GM23338 (cell line): Measurements from ENCODE around the gene NTNG2. TPM values are rescaled to one million over a fixed set of nuclear protein-coding genes. Genes with fewer than 3 reads are reported as not detected.

ENCODE experiments used
- ATAC-seq: fragments of 200-7000 bp; cut with Tn5 transposase; 3 replicates; pipeline ENCODE4 v1.9.1; 2020
- DNase-seq: peaks from one replicate; pipeline ENCODE4 v3.0.0-alpha.2; 2015; ENCODE audit warnings: low spot score
- H2AFZ ChIP-seq: fragments of 200-600 bp; sonication (generic); 2 replicates; pipeline ENCODE4 v1.8.0; 2016; ENCODE audit warnings: antibody characterized with exemption, mild to moderate bottlenecking, moderate library complexity
- H3F3A ChIP-seq: fragments of 200-600 bp; sonication (generic); replicated peaks from 2 replicates; pipeline ENCODE4 v1.8.0; 2017; ENCODE audit warnings: antibody characterized with exemption, mixed run types, low read depth
- H3K27ac ChIP-seq: fragments of 200-600 bp; sonication (generic); 2 replicates; pipeline ENCODE4 v1.6.1; 2016; ENCODE audit warnings: low read depth
- H3K27me3 ChIP-seq: fragments of 200-600 bp; sonication (generic); 2 replicates; pipeline ENCODE4 v1.8.0; 2016; ENCODE audit warnings: mild to moderate bottlenecking, mixed run types, moderate library complexity; ENCODE audit not compliant: insufficient read depth
- H3K36me3 ChIP-seq: fragments of 200-600 bp; sonication (generic); 2 replicates; pipeline ENCODE4 v1.8.0; 2016; ENCODE audit warnings: mild to moderate bottlenecking; ENCODE audit not compliant: insufficient read depth
- H3K4me1 ChIP-seq: fragments of 200-600 bp; sonication (generic); 2 replicates; pipeline ENCODE4 v1.8.0; 2016; ENCODE audit warnings: mild to moderate bottlenecking, moderate library complexity; ENCODE audit not compliant: insufficient read depth
- H3K4me2 ChIP-seq: fragments of 200-600 bp; sonication (generic); 2 replicates; pipeline ENCODE4 v1.7.1; 2017; ENCODE audit warnings: mixed run types
- H3K4me3 ChIP-seq: fragments of 200-600 bp; sonication (generic); 2 replicates; pipeline ENCODE4 v1.6.1; 2016; ENCODE audit warnings: mixed run types
- H3K79me2 ChIP-seq: fragments of 200-600 bp; sonication (generic); replicated peaks from 2 replicates; pipeline ENCODE4 v1.8.0; 2017; ENCODE audit warnings: mild to moderate bottlenecking; ENCODE audit not compliant: insufficient read depth
- H3K9me2 ChIP-seq: fragments of 200-600 bp; sonication (generic); 2 replicates; pipeline ENCODE4 v1.8.0; 2017; ENCODE audit not compliant: insufficient read depth
- H4K20me1 ChIP-seq: fragments of 200-600 bp; sonication (generic); replicated peaks from 2 replicates; pipeline ENCODE4 v1.8.0; 2017; ENCODE audit warnings: mild to moderate bottlenecking; ENCODE audit not compliant: insufficient read depth
- H3K27ac Mint-ChIP-seq: 2 replicates; pipeline ENCODE4 v1.8.0; 2020; ENCODE audit warnings: inconsistent platforms, mild to moderate bottlenecking, moderate library complexity, mixed read lengths
- H3K27me3 Mint-ChIP-seq: 3 replicates; pipeline ENCODE4 v1.8.0; 2022; ENCODE audit warnings: low read depth, mild to moderate bottlenecking, moderate library complexity, mixed read lengths, inconsistent platforms; ENCODE audit not compliant: insufficient read depth, poor library complexity
- H3K36me3 Mint-ChIP-seq: 3 replicates; pipeline ENCODE4 v1.8.0; 2021; ENCODE audit warnings: low read depth, mild to moderate bottlenecking, inconsistent platforms, moderate library complexity, mixed read lengths
- H3K4me1 Mint-ChIP-seq: 3 replicates; pipeline ENCODE4 v1.8.0; 2020; ENCODE audit warnings: mild to moderate bottlenecking, inconsistent platforms, mixed read lengths
- H3K4me3 Mint-ChIP-seq: 3 replicates; pipeline ENCODE4 v1.8.0; 2021; ENCODE audit warnings: moderate library complexity, mild to moderate bottlenecking, inconsistent platforms, mixed read lengths
- H3K9me3 Mint-ChIP-seq: 3 replicates; pipeline ENCODE4 v1.8.0; 2020; ENCODE audit warnings: moderate library complexity, mild to moderate bottlenecking, inconsistent platforms, mixed read lengths
- CREB1 ChIP-seq: fragments of 250-450 bp; sonication (Bioruptor Pico); IDR thresholded peaks from 2 replicates; pipeline ENCODE4 v1.5.0; 2020; ENCODE audit warnings: low read depth, mild to moderate bottlenecking, moderate library complexity
- EZH2phosphoT487 ChIP-seq: fragments of 200-600 bp; sonication (generic); IDR thresholded peaks from one replicate; pipeline ENCODE4 v1.8.1; 2018; ENCODE audit warnings: antibody characterized with exemption; ENCODE audit not compliant: unreplicated experiment
- JUNB ChIP-seq: IDR thresholded peaks from one replicate; pipeline ENCODE4 v1.6.1; 2016; ENCODE audit warnings: antibody characterized with exemption; ENCODE audit not compliant: unreplicated experiment
- NANOG ChIP-seq: IDR thresholded peaks from 2 replicates; pipeline ENCODE4 v1.6.1; 2016; ENCODE audit warnings: antibody characterized with exemption, borderline replicate concordance
- POLR2AphosphoS5 ChIP-seq: IDR thresholded peaks from 2 replicates; pipeline ENCODE4 v1.6.1; 2016; ENCODE audit warnings: antibody characterized with exemption, low read depth
- STAT1 ChIP-seq: IDR thresholded peaks from one replicate; pipeline ENCODE4 v1.6.1; 2016; ENCODE audit warnings: antibody characterized with exemption; ENCODE audit not compliant: unreplicated experiment
- ZNF331 ChIP-seq: fragments of 250-450 bp; sonication (Bioruptor Pico); IDR thresholded peaks from 2 replicates; pipeline ENCODE4 v1.5.0; 2020; ENCODE audit warnings: low read depth, mild to moderate bottlenecking, moderate library complexity
- long read RNA-seq: library from polyadenylated mRNA; unstranded; transcript quantifications from one replicate; pipeline ENCODE4 v2.0.0, GENCODE V29; 2020; ENCODE audit not compliant: unreplicated experiment
- polyA plus RNA-seq: library from polyadenylated mRNA; unstranded; fragments of >200 nt; fragmentation: Nextera tagmentation; extraction: Ambion mirVana; gene quantifications from 2 replicates; pipeline ENCODE4 v1.2.1, GENCODE V29; 2016
- total RNA-seq: library from RNA; depleted of rRNA; stranded (reverse); fragments of >200 nt; shearing (Covaris generic); gene quantifications from 2 replicates; pipeline ENCODE4 v1.2.3, GENCODE V29; 2014; rRNA removed
- TF ChIP-seq, protein P1 (sequence below): IDR thresholded peaks from 2 replicates; pipeline ENCODE4 v1.6.1; 2016; ENCODE audit warnings: antibody characterized with exemption
- TF ChIP-seq, protein P2 (sequence below): IDR thresholded peaks from one replicate; pipeline ENCODE4 v1.6.1; 2018; ENCODE audit warnings: antibody characterized with exemption; ENCODE audit not compliant: unreplicated experiment
- TF ChIP-seq, protein P3 (sequence below): fragments of 250-450 bp; sonication (Bioruptor Pico); IDR thresholded peaks from 2 replicates; pipeline ENCODE4 v1.5.0; 2020; ENCODE audit warnings: mild to moderate bottlenecking, moderate library complexity

NTNG2 gene
- total RNA-seq = 0.39 and 1.7 TPM in 2 replicates
- 0.42 and 0.99 TPM in 2 replicates for polyA plus RNA-seq
- long read RNA-seq = 0 reads

DNA sequence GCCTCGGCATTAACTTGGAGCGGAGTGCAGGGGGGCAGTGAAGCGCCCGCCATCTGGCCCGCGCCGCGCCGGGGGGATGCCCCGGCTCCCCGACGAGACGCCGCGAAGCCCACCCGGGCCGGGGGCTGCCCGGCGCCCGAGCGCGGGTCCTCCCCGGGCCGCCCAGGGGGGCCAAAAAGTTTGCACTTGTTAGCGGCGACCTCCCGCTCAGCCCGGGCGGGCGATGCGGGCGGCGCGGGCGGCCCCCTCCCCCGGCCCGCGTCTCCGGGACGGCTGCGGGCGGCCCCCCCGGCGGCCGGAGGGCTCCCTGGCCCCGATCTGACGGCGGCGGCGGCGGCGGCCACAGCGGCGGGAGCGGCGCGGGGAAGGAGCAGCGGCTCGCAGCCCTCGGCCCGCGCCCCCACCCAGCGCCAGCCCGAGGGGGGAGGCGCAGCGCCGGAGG lies at the start of gene NTNG2:
TSS of gene NTNG2 (plus strand) at position 316 of the 442 bp plus-strand sequence. CDS start 4,774 bp downstream, outside the sequence.
- no peak for TF ChIP-seq ZNF331
- TF ChIP-seq CREB1 (CRISPR knock-in tag) = no peak
- TF ChIP-seq NANOG = no peak
- H3K4me2 ChIP-seq = peak within 1 kb of the TSS; percentile 95
- Mint-ChIP-seq H3K27me3 (peaks cover 59% of the 10 kb centered on the region), H3K36me3 (peaks cover 3% of the 10 kb centered on the region; the same call in 1 of the 3 replicates), H3K4me1 (peaks cover 12% of the 10 kb centered on the region), H3K27ac (no peak within 1 kb of the TSS), H3K9me3 (peaks cover 2% of the 10 kb centered on the region; the same call in 2 of the 3 replicates), H3K4me3 (peak within 1 kb of the TSS; percentile 90)
- peaks cover 10% of the 10 kb centered on the region for H3K4me1 ChIP-seq
- no peaks in the 10 kb centered on the region; the same call in 1 of the 2 replicates for H4K20me1 ChIP-seq
- peak within 1 kb of the TSS; percentile 87 for H2AFZ ChIP-seq
- no peaks in the 10 kb centered on the region for H3K79me2 ChIP-seq
- H3K27ac ChIP-seq = no peak within 1 kb of the TSS
- DNase-seq = no peak
- peaks cover 77% of the 10 kb centered on the region for H3K27me3 ChIP-seq
- no peaks in the 10 kb centered on the region for H3K36me3 ChIP-seq
- no peaks in the 10 kb centered on the region for H3K9me2 ChIP-seq
- peak within 1 kb of the TSS; percentile 85 for H3K4me3 ChIP-seq
- no peaks in the 10 kb centered on the region for H3F3A ChIP-seq
- ATAC-seq = peak; percentile 1; the same call in 2 of the 3 replicates

- Histone ChIP-seq H3K27ac (no peak overlapping the region), H3K79me2 (no peaks in the 10 kb centered on the region), H3K36me3 (no peaks in the 10 kb centered on the region), H4K20me1 (no peaks in the 10 kb centered on the region), H3K9me2 (no peaks in the 10 kb centered on the region), H3K4me3 (no peak overlapping the region), H3K4me2 (no peak overlapping the region), H3F3A (no peaks in the 10 kb centered on the region), H3K4me1 (no peaks in the 10 kb centered on the region), H3K27me3 (no peaks in the 10 kb centered on the region), H2AFZ (no peak overlapping the region)
- peaks cover 3% of the 10 kb centered on the region; the same call in 2 of the 3 replicates for H3K4me1 Mint-ChIP-seq
- H3K4me3 Mint-ChIP-seq = no peak overlapping the region
- DNase-seq (peak; percentile 85), ATAC-seq (peak; percentile 100)
- H3K9me3 Mint-ChIP-seq = no peaks in the 10 kb centered on the region
- H3K27ac Mint-ChIP-seq = no peak overlapping the region
- no peaks in the 10 kb centered on the region for H3K36me3 Mint-ChIP-seq
- H3K27me3 Mint-ChIP-seq = peaks cover 5% of the 10 kb centered on the region
- TF ChIP-seq, protein P1, sequence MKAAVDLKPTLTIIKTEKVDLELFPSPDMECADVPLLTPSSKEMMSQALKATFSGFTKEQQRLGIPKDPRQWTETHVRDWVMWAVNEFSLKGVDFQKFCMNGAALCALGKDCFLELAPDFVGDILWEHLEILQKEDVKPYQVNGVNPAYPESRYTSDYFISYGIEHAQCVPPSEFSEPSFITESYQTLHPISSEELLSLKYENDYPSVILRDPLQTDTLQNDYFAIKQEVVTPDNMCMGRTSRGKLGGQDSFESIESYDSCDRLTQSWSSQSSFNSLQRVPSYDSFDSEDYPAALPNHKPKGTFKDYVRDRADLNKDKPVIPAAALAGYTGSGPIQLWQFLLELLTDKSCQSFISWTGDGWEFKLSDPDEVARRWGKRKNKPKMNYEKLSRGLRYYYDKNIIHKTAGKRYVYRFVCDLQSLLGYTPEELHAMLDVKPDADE = no peak
- TF ChIP-seq STAT1 (no peak), POLR2AphosphoS5 (no peak), EZH2phosphoT487 (no peak), JUNB (no peak), CREB1 (CRISPR knock-in tag) (peak; percentile 14; the same call in 1 of the 2 replicates)
- TF ChIP-seq, protein P2, sequence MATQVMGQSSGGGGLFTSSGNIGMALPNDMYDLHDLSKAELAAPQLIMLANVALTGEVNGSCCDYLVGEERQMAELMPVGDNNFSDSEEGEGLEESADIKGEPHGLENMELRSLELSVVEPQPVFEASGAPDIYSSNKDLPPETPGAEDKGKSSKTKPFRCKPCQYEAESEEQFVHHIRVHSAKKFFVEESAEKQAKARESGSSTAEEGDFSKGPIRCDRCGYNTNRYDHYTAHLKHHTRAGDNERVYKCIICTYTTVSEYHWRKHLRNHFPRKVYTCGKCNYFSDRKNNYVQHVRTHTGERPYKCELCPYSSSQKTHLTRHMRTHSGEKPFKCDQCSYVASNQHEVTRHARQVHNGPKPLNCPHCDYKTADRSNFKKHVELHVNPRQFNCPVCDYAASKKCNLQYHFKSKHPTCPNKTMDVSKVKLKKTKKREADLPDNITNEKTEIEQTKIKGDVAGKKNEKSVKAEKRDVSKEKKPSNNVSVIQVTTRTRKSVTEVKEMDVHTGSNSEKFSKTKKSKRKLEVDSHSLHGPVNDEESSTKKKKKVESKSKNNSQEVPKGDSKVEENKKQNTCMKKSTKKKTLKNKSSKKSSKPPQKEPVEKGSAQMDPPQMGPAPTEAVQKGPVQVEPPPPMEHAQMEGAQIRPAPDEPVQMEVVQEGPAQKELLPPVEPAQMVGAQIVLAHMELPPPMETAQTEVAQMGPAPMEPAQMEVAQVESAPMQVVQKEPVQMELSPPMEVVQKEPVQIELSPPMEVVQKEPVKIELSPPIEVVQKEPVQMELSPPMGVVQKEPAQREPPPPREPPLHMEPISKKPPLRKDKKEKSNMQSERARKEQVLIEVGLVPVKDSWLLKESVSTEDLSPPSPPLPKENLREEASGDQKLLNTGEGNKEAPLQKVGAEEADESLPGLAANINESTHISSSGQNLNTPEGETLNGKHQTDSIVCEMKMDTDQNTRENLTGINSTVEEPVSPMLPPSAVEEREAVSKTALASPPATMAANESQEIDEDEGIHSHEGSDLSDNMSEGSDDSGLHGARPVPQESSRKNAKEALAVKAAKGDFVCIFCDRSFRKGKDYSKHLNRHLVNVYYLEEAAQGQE = peak; percentile 100
- TF ChIP-seq, protein P3, sequence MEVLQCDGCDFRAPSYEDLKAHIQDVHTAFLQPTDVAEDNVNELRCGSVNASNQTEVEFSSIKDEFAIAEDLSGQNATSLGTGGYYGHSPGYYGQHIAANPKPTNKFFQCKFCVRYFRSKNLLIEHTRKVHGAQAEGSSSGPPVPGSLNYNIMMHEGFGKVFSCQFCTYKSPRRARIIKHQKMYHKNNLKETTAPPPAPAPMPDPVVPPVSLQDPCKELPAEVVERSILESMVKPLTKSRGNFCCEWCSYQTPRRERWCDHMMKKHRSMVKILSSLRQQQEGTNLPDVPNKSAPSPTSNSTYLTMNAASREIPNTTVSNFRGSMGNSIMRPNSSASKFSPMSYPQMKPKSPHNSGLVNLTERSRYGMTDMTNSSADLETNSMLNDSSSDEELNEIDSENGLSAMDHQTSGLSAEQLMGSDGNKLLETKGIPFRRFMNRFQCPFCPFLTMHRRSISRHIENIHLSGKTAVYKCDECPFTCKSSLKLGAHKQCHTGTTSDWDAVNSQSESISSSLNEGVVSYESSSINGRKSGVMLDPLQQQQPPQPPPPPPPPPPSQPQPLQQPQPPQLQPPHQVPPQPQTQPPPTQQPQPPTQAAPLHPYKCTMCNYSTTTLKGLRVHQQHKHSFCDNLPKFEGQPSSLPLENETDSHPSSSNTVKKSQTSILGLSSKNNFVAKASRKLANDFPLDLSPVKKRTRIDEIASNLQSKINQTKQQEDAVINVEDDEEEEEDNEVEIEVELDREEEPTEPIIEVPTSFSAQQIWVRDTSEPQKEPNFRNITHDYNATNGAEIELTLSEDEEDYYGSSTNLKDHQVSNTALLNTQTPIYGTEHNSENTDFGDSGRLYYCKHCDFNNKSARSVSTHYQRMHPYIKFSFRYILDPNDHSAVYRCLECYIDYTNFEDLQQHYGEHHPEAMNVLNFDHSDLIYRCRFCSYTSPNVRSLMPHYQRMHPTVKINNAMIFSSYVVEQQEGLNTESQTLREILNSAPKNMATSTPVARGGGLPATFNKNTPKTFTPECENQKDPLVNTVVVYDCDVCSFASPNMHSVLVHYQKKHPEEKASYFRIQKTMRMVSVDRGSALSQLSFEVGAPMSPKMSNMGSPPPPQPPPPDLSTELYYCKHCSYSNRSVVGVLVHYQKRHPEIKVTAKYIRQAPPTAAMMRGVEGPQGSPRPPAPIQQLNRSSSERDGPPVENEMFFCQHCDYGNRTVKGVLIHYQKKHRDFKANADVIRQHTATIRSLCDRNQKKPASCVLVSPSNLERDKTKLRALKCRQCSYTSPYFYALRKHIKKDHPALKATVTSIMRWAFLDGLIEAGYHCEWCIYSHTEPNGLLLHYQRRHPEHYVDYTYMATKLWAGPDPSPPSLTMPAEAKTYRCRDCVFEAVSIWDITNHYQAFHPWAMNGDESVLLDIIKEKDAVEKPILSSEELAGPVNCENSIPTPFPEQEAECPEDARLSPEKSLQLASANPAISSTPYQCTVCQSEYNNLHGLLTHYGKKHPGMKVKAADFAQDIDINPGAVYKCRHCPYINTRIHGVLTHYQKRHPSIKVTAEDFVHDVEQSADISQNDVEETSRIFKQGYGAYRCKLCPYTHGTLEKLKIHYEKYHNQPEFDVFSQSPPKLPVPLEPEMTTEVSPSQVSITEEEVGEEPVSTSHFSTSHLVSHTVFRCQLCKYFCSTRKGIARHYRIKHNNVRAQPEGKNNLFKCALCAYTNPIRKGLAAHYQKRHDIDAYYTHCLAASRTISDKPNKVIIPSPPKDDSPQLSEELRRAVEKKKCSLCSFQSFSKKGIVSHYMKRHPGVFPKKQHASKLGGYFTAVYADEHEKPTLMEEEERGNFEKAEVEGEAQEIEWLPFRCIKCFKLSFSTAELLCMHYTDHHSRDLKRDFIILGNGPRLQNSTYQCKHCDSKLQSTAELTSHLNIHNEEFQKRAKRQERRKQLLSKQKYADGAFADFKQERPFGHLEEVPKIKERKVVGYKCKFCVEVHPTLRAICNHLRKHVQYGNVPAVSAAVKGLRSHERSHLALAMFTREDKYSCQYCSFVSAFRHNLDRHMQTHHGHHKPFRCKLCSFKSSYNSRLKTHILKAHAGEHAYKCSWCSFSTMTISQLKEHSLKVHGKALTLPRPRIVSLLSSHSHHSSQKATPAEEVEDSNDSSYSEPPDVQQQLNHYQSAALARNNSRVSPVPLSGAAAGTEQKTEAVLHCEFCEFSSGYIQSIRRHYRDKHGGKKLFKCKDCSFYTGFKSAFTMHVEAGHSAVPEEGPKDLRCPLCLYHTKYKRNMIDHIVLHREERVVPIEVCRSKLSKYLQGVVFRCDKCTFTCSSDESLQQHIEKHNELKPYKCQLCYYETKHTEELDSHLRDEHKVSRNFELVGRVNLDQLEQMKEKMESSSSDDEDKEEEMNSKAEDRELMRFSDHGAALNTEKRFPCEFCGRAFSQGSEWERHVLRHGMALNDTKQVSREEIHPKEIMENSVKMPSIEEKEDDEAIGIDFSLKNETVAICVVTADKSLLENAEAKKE (CRISPR knock-in tag) = peak; percentile 33; the same call in 1 of the 2 replicates
These were observed 47.7 kb upstream of the NTNG2 start for GRCh38 chr9:132114102-132114707.
